HepG2 (cell line): ENCODE results near the gene MTOR. TPM values are rescaled to one million over a fixed set of nuclear protein-coding genes. Genes with fewer than 3 reads are reported as not detected.

Experiments
- ATAC-seq: fragments of 200-7000 bp; cut with Tn5 transposase; 3 replicates; pipeline ENCODE4 v1.9.1; 2020; ENCODE audit warnings: mild to moderate bottlenecking, moderate library complexity
- BruUV-seq: library from RNA; stranded (reverse); fragments of 400-500 nt; replicated peaks from 2 replicates; lab custom pipeline; 2021; lab: Mats Ljungman, UMichigan
- CTCF ChIA-PET: fragments of 300-600 bp; formaldehyde crosslinking; extraction: SDS; loops from one replicate; lab custom pipeline; 2021; ENCODE audit warnings: low total read pairs, inconsistent platforms, low intra/inter-chr PET ratio; lab: Yijun Ruan, JAX
- POLR2A ChIA-PET: fragments of 350-600 bp; sonication (Branson Sonifier 250); formaldehyde crosslinking; loops from one replicate; lab custom pipeline; 2020; ENCODE audit warnings: antibody characterized with exemption, inconsistent platforms; lab: Yijun Ruan, JAX
- DNase-seq: peaks from one replicate; pipeline ENCODE4 v3.0.0-alpha.2; 2015; ENCODE audit warnings: low spot score
- FAIRE-seq: peaks from 3 replicates; lab custom pipeline; 2011; peaks lifted over from hg19 to GRCh38; lab: Jason Lieb, UNC
- H2AFZ ChIP-seq: one replicate; pipeline ENCODE4 v1.6.1; 2011; ENCODE audit warnings: low read length, inconsistent platforms
- H3K27ac ChIP-seq: fragments of 300-600 bp; 3 replicates; pipeline ENCODE4 v1.8.0; 2011; ENCODE audit warnings: mixed run types, mild to moderate bottlenecking, mixed read lengths, low read length, inconsistent platforms; ENCODE audit not compliant: insufficient read depth; ENCODE audit errors: extremely low read length
- H3K27me3 ChIP-seq, 2 experiments: fragments of 200-600 bp in 1 of 2; 2 replicates in 1 of 2; 3 replicates in 1 of 2; pipeline versions ENCODE4 v1.6.0 to v1.8.0; 2011; ENCODE audit warnings: low read length in 2 of 2, mild to moderate bottlenecking in 2 of 2, moderate library complexity in 2 of 2, inconsistent platforms in 1 of 2; ENCODE audit not compliant: insufficient read depth in 2 of 2, control insufficient read depth in 1 of 2
- H3K36me3 ChIP-seq, 2 experiments: fragments of 200-600 bp in 1 of 2; replicated peaks in 1 of 2; 2 replicates in 1 of 2; 3 replicates in 1 of 2; pipeline versions ENCODE4 v1.5.1 to v1.8.0; 2011; ENCODE audit warnings: low read length in 2 of 2, inconsistent platforms in 1 of 2; ENCODE audit not compliant: insufficient read depth in 2 of 2, control insufficient read depth in 1 of 2
- H3K4me1 ChIP-seq: 2 replicates; pipeline ENCODE4 v1.5.1; 2012; ENCODE audit warnings: low read length, inconsistent platforms; ENCODE audit not compliant: insufficient read depth
- H3K4me2 ChIP-seq: 2 replicates; pipeline ENCODE4 v1.6.0; 2011; ENCODE audit warnings: low read depth, low read length, inconsistent platforms
- H3K4me3 ChIP-seq, 3 experiments: fragments of 200-600 bp in 1 of 3; sonication (generic), shearing (Covaris generic) in 1 of 3; replicated peaks in 1 of 3; 2 replicates each; pipeline ENCODE4 v1.5.1; 2011 to 2016; ENCODE audit warnings: low read length in 3 of 3, inconsistent platforms in 2 of 3, low read depth in 2 of 3, mild to moderate bottlenecking in 2 of 3, control low read depth in 1 of 3, mixed read lengths in 1 of 3; ENCODE audit not compliant: insufficient read depth in 1 of 3
- H3K79me2 ChIP-seq: one replicate; pipeline ENCODE4 v1.6.1; 2011; ENCODE audit warnings: low read length, inconsistent platforms; ENCODE audit not compliant: insufficient read depth
- H3K9ac ChIP-seq: 2 replicates; pipeline ENCODE4 v1.6.0; 2011; ENCODE audit warnings: mild to moderate bottlenecking, low read depth, low read length, inconsistent platforms; ENCODE audit not compliant: insufficient read depth
- H3K9me3 ChIP-seq: 2 replicates; pipeline ENCODE4 v1.5.1; 2012; ENCODE audit warnings: mild to moderate bottlenecking, low read length
- H4K20me1 ChIP-seq: 2 replicates; pipeline ENCODE4 v1.6.0; 2011; ENCODE audit warnings: inconsistent platforms, mild to moderate bottlenecking, low read length, moderate library complexity; ENCODE audit not compliant: insufficient read depth
- MTF1 ChIP-seq: sonication (generic); formaldehyde crosslinking; IDR thresholded peaks from 2 replicates; pipeline ENCODE4 v1.5.0; 2020; ENCODE audit warnings: missing genetic modification reagents
- RARG ChIP-seq: sonication (generic); formaldehyde crosslinking; IDR thresholded peaks from 2 replicates; pipeline ENCODE4 v1.4.0; 2020; ENCODE audit warnings: low read depth, mild to moderate bottlenecking, missing genetic modification reagents
- ZNF281 ChIP-seq: sonication (generic); formaldehyde crosslinking; IDR thresholded peaks from 2 replicates; pipeline ENCODE4 v1.4.0; 2020; ENCODE audit warnings: missing genetic modification reagents, borderline replicate concordance
- ZNF496 ChIP-seq: sonication (generic); formaldehyde crosslinking; IDR thresholded peaks from 2 replicates; pipeline ENCODE4 v1.8.1; 2023; ENCODE audit warnings: mild to moderate bottlenecking, moderate library complexity, missing genetic modification reagents; ENCODE audit not compliant: insufficient replicate concordance
- ZNF660 ChIP-seq: sonication (generic); formaldehyde crosslinking; IDR thresholded peaks from 2 replicates; pipeline ENCODE4 v1.5.1; 2020; ENCODE audit warnings: mild to moderate bottlenecking, low read depth, missing genetic modification reagents, borderline replicate concordance
- WGBS: methylation state at CpG from one replicate; pipeline ENCODE4 v1.1.6; 2017; ENCODE audit warnings: low lambda C conversion rate; 5-methylcytosine and 5-hydroxymethylcytosine counted together
- in situ Hi-C: cut with HindIII; loops from 2 replicates; pipeline ENCODE4 v1.10.0; 2017; ENCODE audit warnings: low pct_unique_long_range_greater_than_20kb; ENCODE audit not compliant: extremely low pct_ligation_motif_present
- intact Hi-C: fragments of 100-400 bp; cut with micrococcal nuclease; formaldehyde crosslinking; loops from one replicate; pipeline ENCODE4 v1.10.0; 2022; ENCODE audit not compliant: unreplicated experiment
- polyA plus RNA-seq, 8 experiments: library from polyadenylated mRNA; depleted of rRNA in 3 of 8; stranded (reverse) in 7 of 8; unstranded in 1 of 8; fragments of >200 nt; fragmentation: Illumina TruSeq in 4 of 8; extraction: Trizol in 4 of 8; gene quantifications; 2 replicates each; pipeline versions ENCODE4 v1.2.1 to v1.2.3, GENCODE V29; 2011 to 2016; ENCODE audit warnings: low read depth in 4 of 8, missing spikeins in 1 of 8, mixed read lengths in 1 of 8; ENCODE audit not compliant: insufficient read depth in 1 of 8
- total RNA-seq, 5 experiments: library from RNA; depleted of rRNA; stranded (reverse); fragments of >200 nt; fragmentation: Illumina TruSeq; extraction: Trizol; gene quantifications; 2 replicates each; pipeline ENCODE4 v1.2.3, GENCODE V29; 2016; ENCODE audit warnings: low read depth in 1 of 5
- TF ChIP-seq, protein P1 (sequence below): sonication (generic); formaldehyde crosslinking; IDR thresholded peaks from 2 replicates; pipeline ENCODE4 v1.5.0; 2020; ENCODE audit warnings: missing genetic modification reagents, mild to moderate bottlenecking, borderline replicate concordance

Gene MTOR
- total and polyA plus RNA-seq, 2 of the 13 experiments (the other 11 are each of a cell fraction or from before 2014, with no cell fraction given): 24.6 to 34.6 TPM

GRCh38 chr1:11308699-11309224, 46.4 kb upstream of the MTOR start:
- ATAC-seq: no peak
- H3K27me3 ChIP-seq: peaks cover 4 to 42% of the 10 kb centered on the region in 2 experiments; a peak in 4 of 5 replicates
- intact Hi-C loops: no loop called here
- no peaks in the 10 kb centered on the region for H3K36me3 ChIP-seq
- no peak for FAIRE-seq
- H3K27ac ChIP-seq: no peak overlapping the region
- no peak for DNase-seq
- TF ChIP-seq MTF1: no peak
- TF ChIP-seq RARG (CRISPR knock-in tag): no peak
- TF ChIP-seq, protein P1, sequence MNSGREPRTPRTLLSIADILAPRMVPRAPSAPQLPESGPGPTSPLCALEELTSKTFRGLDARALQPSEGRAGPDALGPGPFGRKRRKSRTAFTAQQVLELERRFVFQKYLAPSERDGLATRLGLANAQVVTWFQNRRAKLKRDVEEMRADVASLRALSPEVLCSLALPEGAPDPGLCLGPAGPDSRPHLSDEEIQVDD (CRISPR knock-in tag): no peak
- no peak for TF ChIP-seq ZNF660 (CRISPR knock-in tag)
- no peak for TF ChIP-seq ZNF496 (CRISPR knock-in tag)
- no peak for TF ChIP-seq ZNF281 (CRISPR knock-in tag)
- no peaks in the 10 kb centered on the region for H3K9me3 ChIP-seq
- no peak overlapping the region for H2AFZ ChIP-seq
- H3K4me3 ChIP-seq: no peak overlapping the region
- no TSS peak for BruUV-seq
- no peaks in the 10 kb centered on the region for H3K4me1 ChIP-seq
- POLR2A ChIA-PET: no interaction called here
- no peaks in the 10 kb centered on the region for H3K79me2 ChIP-seq
- H3K9ac ChIP-seq: no peak overlapping the region
- no peak overlapping the region for H3K4me2 ChIP-seq
- 52% methylated on average over 4 of the region's 6 CpGs for WGBS
- in situ Hi-C loops: no loop called here
- CTCF ChIA-PET: no interaction called here
- H4K20me1 ChIP-seq: no peaks in the 10 kb centered on the region
